ENCODE measurements around the gene CCM2. TPM values are rescaled to one million over a fixed set of nuclear protein-coding genes. Genes with fewer than 3 reads are reported as not detected.

The CCM2 gene
- total RNA-seq, 1 donor from 2014 or later = 62.0 TPM

DNA sequence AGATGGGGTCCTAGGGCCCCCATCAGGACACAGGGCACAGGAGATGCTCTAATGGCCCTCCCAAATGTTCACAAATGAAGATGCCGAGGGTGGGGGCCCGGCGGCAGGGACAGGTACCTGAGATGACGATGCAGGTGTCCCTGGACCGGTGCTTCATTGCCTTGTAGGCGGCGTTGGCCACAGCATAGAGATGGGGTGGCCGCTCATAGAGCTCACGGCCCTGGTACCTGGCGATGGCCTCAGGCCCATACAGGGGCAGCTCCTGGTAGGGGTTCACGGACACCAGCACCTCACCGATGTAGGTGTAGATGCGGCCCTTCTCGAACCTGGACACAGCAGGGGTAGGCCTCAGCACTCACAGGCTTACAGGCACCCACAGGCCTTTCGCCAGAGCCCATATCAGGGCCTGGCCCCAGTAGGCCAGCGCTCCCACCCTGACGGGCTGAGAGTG is 23.2 kb upstream of the CCM2 start:
- Histone ChIP-seq H4K20me1 (ENCODE audit: insufficient read depth, low read length) (no peaks in the 10 kb centered on the region), H3K27me3 (ENCODE audit: insufficient read depth, low read length) (no peaks in the 10 kb centered on the region), H3K79me2 (ENCODE audit: insufficient read depth, low read length) (no peaks in the 10 kb centered on the region), H3K4me1 (ENCODE audit: insufficient read depth, low read length) (peaks cover 14% of the 10 kb centered on the region), H2AFZ (ENCODE audit: low read depth, low read length) (no peak overlapping the region), H3K9ac (ENCODE audit: low read length) (no peak overlapping the region), H3K36me3 (ENCODE audit: insufficient read depth, low read length) (no peaks in the 10 kb centered on the region), H3K27ac (ENCODE audit: low read depth, low read length) (no peak overlapping the region), H3K9me3 (ENCODE audit: insufficient read depth, low read depth, low read length) (no peaks in the 10 kb centered on the region), H3K4me2 (ENCODE audit: low read length) (no peak overlapping the region), H3K4me3 (ENCODE audit: insufficient read depth, low read depth, low read length) (no peak overlapping the region)
- DNase-seq (ENCODE audit: low read depth) = no peak
- H3K27ac Mint-ChIP-seq (ENCODE audit: unreplicated experiment) = no peak overlapping the region
- no peaks in the 10 kb centered on the region for H3K9me3 Mint-ChIP-seq (ENCODE audit: unreplicated experiment)
- TF ChIP-seq, protein P1, sequence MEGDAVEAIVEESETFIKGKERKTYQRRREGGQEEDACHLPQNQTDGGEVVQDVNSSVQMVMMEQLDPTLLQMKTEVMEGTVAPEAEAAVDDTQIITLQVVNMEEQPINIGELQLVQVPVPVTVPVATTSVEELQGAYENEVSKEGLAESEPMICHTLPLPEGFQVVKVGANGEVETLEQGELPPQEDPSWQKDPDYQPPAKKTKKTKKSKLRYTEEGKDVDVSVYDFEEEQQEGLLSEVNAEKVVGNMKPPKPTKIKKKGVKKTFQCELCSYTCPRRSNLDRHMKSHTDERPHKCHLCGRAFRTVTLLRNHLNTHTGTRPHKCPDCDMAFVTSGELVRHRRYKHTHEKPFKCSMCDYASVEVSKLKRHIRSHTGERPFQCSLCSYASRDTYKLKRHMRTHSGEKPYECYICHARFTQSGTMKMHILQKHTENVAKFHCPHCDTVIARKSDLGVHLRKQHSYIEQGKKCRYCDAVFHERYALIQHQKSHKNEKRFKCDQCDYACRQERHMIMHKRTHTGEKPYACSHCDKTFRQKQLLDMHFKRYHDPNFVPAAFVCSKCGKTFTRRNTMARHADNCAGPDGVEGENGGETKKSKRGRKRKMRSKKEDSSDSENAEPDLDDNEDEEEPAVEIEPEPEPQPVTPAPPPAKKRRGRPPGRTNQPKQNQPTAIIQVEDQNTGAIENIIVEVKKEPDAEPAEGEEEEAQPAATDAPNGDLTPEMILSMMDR (IDR thresholded peaks at IDR 0.05; ENCODE audit: insufficient read depth, low read depth, low read length) = no peak
- TF ChIP-seq EZH2 (IDR thresholded peaks at IDR 0.05; ENCODE audit: insufficient read depth, low read length) = no peak
- peaks cover 14% of the 10 kb centered on the region for H3K4me1 Mint-ChIP-seq (ENCODE audit: low read depth, unreplicated experiment)
- H3K4me3 Mint-ChIP-seq (ENCODE audit: unreplicated experiment) = no peak overlapping the region
- FAIRE-seq = no peak
- H3K27me3 Mint-ChIP-seq (ENCODE audit: low read depth, unreplicated experiment) = peaks cover 17% of the 10 kb centered on the region
- peaks cover 4% of the 10 kb centered on the region for H3K36me3 Mint-ChIP-seq (ENCODE audit: low read depth, unreplicated experiment)

DNA sequence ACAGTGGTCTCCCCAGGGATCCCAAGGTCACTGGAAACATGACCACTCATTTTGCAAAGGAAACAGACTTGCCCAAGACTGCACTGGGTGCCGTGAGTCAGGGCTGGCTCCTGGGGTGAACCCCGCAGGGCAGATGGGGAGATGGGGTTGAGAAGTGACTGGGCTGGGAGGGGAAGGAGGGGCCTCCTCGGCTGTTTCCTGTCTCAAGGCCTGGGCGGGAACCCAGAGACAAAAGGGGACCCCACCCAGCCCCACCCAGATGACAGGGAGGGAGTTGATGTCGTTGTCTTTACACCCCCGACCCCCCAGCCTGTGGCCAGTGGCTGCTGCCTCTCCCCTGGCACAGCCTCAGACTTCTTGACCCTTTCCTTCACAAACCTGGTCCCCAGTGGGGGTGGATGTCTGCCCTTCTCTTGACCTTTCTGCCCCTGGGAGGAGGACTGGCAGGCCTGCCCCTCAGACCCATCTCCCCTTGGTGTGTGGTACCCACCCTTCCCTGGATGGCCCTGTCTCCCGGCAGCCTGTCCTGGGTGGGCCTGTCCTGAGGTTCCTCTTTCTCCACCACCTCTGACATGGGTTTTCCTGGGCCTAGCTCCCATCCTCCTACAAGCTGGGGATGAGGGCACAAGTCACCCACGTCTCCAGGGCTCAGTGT is 22.6 kb upstream of the CCM2 start:
- Histone ChIP-seq H3K36me3 (ENCODE audit: insufficient read depth, low read length) (peaks cover 2% of the 10 kb centered on the region), H3K4me2 (ENCODE audit: low read length) (no peak overlapping the region), H3K27ac (ENCODE audit: low read depth, low read length) (no peak overlapping the region), H3K9me3 (ENCODE audit: insufficient read depth, low read depth, low read length) (no peaks in the 10 kb centered on the region), H3K27me3 (ENCODE audit: insufficient read depth, low read length) (no peaks in the 10 kb centered on the region), H3K4me1 (ENCODE audit: insufficient read depth, low read length) (peaks cover 14% of the 10 kb centered on the region), H4K20me1 (ENCODE audit: insufficient read depth, low read length) (no peaks in the 10 kb centered on the region), H3K79me2 (ENCODE audit: insufficient read depth, low read length) (no peaks in the 10 kb centered on the region), H3K4me3 (ENCODE audit: insufficient read depth, low read depth, low read length) (no peak overlapping the region), H3K9ac (ENCODE audit: low read length) (no peak overlapping the region), H2AFZ (ENCODE audit: low read depth, low read length) (no peak overlapping the region)
- Mint-ChIP-seq H3K9me3 (ENCODE audit: unreplicated experiment) (no peaks in the 10 kb centered on the region), H3K27ac (ENCODE audit: unreplicated experiment) (no peak overlapping the region), H3K36me3 (ENCODE audit: low read depth, unreplicated experiment) (peaks cover 8% of the 10 kb centered on the region), H3K4me3 (ENCODE audit: unreplicated experiment) (no peak overlapping the region), H3K27me3 (ENCODE audit: low read depth, unreplicated experiment) (peaks cover 10% of the 10 kb centered on the region), H3K4me1 (ENCODE audit: low read depth, unreplicated experiment) (peaks cover 14% of the 10 kb centered on the region)
- DNase-seq (ENCODE audit: low read depth) (no peak), FAIRE-seq (no peak)
- TF ChIP-seq EZH2 (IDR thresholded peaks at IDR 0.05; ENCODE audit: insufficient read depth, low read length) = no peak

- peaks cover 7% of the 10 kb centered on the region for H3K36me3 ChIP-seq (ENCODE audit: insufficient read depth, low read length)
- H3K27ac ChIP-seq (ENCODE audit: low read depth, low read length) = no peak overlapping the region
These were observed 22.1 kb upstream of the CCM2 start for GRCh38 chr7:44977959-44978335.

More at GRCh38 chr7:44977959-44978335, 22.1 kb upstream of the CCM2 start:
- H3K4me2 ChIP-seq (ENCODE audit: low read length) = no peak overlapping the region
- H3K27me3 Mint-ChIP-seq (ENCODE audit: low read depth, unreplicated experiment) = peaks cover 7% of the 10 kb centered on the region
- no peak overlapping the region for H2AFZ ChIP-seq (ENCODE audit: low read depth, low read length)
- H3K36me3 Mint-ChIP-seq (ENCODE audit: low read depth, unreplicated experiment) = peaks cover 11% of the 10 kb centered on the region
- no peak for TF ChIP-seq EZH2 (IDR thresholded peaks at IDR 0.05; ENCODE audit: insufficient read depth, low read length)
- TF ChIP-seq, protein P1 (IDR thresholded peaks at IDR 0.05; ENCODE audit: insufficient read depth, low read depth, low read length) = no peak
- no peaks in the 10 kb centered on the region for H3K9me3 ChIP-seq (ENCODE audit: insufficient read depth, low read depth, low read length)
- H3K27ac Mint-ChIP-seq (ENCODE audit: unreplicated experiment) = no peak overlapping the region
- H3K9ac ChIP-seq (ENCODE audit: low read length) = no peak overlapping the region
- no peaks in the 10 kb centered on the region for H3K27me3 ChIP-seq (ENCODE audit: insufficient read depth, low read length)
- H3K4me1 ChIP-seq (ENCODE audit: insufficient read depth, low read length) = peaks cover 14% of the 10 kb centered on the region
- H3K9me3 Mint-ChIP-seq (ENCODE audit: unreplicated experiment) = no peaks in the 10 kb centered on the region
- H3K4me3 Mint-ChIP-seq (ENCODE audit: unreplicated experiment) = no peak overlapping the region
- FAIRE-seq (no peak), DNase-seq (ENCODE audit: low read depth) (no peak)
- peaks cover 5% of the 10 kb centered on the region for H4K20me1 ChIP-seq (ENCODE audit: insufficient read depth, low read length)
- H3K4me1 Mint-ChIP-seq (ENCODE audit: low read depth, unreplicated experiment) = peaks cover 14% of the 10 kb centered on the region
- H3K79me2 ChIP-seq (ENCODE audit: insufficient read depth, low read length) = no peaks in the 10 kb centered on the region
- H3K4me3 ChIP-seq (ENCODE audit: insufficient read depth, low read depth, low read length) = no peak overlapping the region

Data from astrocyte (in vitro differentiated cells and primary cell).